ENCODE results near the gene PNKP. TPM values are rescaled to one million over a fixed set of nuclear protein-coding genes. Genes with fewer than 3 reads are reported as not detected.

PNKP gene
- total and polyA plus RNA-seq, 9 donors, result 6.8 to 111 (median 53.9) TPM

DNA sequence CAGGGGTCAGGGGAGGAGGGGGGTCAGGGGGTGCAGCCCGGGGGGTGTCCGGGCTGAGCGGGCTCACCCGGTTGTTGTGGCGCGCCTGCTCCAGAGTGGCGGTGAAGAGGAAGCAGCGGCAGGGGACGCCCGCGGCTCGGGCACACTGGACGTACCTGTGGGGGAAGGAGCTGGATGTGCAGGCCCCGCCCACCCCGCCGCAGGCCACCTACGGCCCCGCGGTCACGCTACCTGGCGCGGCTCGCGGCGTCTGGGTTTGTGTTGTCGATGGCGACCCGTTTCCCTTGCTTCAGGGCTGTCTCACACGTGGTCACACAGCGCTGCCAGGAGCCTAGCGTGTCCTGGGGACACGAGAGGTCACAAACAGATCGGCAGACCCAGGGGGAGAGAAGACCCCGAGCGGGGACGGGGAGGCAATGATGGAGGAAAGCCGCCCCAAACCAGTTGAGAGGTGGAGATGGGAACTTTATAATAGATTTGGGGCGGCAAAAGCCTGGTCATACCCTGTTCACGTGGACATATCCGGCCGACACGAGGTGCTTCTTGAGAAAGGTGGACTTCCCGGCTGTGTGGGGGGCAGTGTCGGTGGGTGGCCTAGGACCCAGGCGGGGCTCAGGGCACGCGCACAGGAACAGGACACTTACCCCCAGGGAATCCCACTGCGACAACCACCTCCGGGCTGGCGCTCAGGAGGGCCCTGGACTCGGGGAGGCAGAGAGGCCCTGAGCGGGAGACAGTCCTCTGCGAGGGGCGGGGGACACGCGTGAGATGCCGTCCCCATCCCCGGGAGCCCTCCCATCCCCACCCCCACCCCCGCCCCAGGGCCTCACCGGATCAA is 5.6 kb downstream of the PNKP start:
- H3K27me3 ChIP-seq, result no peaks in the 10 kb centered on the region
- peak overlapping the region; percentile 65 to 68 for H3K27ac ChIP-seq
- intact Hi-C loops (cut with DNase I), result loop anchor here in 1 of 4 donors (5.0 kb wide), 1 partner anchor 54 kb away; no protein-coding TSS in a partner anchor
- H3K4me1 ChIP-seq (ENCODE audit: insufficient read depth), result peaks cover 17% of the 10 kb centered on the region
- no peak for TF ChIP-seq EP300 (IDR thresholded peaks at IDR 0.05)
- no peak for TF ChIP-seq POLR2A (IDR thresholded peaks at IDR 0.05)
- TF ChIP-seq, protein P1, sequence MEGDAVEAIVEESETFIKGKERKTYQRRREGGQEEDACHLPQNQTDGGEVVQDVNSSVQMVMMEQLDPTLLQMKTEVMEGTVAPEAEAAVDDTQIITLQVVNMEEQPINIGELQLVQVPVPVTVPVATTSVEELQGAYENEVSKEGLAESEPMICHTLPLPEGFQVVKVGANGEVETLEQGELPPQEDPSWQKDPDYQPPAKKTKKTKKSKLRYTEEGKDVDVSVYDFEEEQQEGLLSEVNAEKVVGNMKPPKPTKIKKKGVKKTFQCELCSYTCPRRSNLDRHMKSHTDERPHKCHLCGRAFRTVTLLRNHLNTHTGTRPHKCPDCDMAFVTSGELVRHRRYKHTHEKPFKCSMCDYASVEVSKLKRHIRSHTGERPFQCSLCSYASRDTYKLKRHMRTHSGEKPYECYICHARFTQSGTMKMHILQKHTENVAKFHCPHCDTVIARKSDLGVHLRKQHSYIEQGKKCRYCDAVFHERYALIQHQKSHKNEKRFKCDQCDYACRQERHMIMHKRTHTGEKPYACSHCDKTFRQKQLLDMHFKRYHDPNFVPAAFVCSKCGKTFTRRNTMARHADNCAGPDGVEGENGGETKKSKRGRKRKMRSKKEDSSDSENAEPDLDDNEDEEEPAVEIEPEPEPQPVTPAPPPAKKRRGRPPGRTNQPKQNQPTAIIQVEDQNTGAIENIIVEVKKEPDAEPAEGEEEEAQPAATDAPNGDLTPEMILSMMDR (IDR thresholded peaks at IDR 0.05), result no peak
- peak in 4 of 5 donors; percentile 46 to 71 (median 57) for DNase-seq
- no peaks in the 10 kb centered on the region for H3K36me3 ChIP-seq
- H3K9me3 ChIP-seq, result no peaks in the 10 kb centered on the region
- 67 to 76% (median 68%) methylated on average over 59 to 60 of the region's 60 CpGs for WGBS, 3 donors
- no peak overlapping the region for H3K4me3 ChIP-seq

DNA sequence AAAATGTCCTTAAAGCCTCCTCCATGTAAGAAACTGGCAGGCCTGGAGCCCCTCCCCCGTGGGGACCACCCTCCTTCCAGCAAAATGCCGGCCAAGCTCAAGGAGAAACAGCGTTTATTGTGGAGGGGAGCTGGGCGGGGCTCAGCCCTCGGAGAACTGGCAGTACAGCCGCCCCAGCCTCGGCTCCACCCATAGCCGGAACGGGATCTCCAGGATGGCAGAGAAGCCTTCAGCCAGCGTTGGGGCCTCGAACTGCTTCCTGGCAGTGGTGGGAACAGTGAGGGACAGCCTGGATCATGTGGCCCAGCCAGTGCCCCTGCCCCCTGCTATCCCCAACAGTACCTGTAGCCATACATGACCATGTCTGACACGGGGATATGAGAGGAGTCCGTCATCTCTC is 6.3 kb downstream of the PNKP start:
- Histone ChIP-seq H3K4me3 (no peak overlapping the region), H3K27ac (peak overlapping the region; percentile 65 to 72), H3K4me1 (ENCODE audit: insufficient read depth) (peaks cover 15% of the 10 kb centered on the region), H3K9me3 (no peaks in the 10 kb centered on the region), H3K36me3 (no peaks in the 10 kb centered on the region), H3K27me3 (no peaks in the 10 kb centered on the region)
- intact Hi-C loops (cut with DNase I), result loop anchor here in 1 of 4 donors (5.0 kb wide), 1 partner anchor 54 kb away; no protein-coding TSS in a partner anchor
- 16 to 38% (median 18%) methylated on average over 11 to 13 of the region's 13 CpGs for WGBS, 3 donors
- TF ChIP-seq EP300 (IDR thresholded peaks at IDR 0.05) (no peak), POLR2A (IDR thresholded peaks at IDR 0.05) (no peak)
- TF ChIP-seq, protein P1 (IDR thresholded peaks at IDR 0.05), result no peak
- peak; percentile 71 to 88 (median 77) for DNase-seq

DNA sequence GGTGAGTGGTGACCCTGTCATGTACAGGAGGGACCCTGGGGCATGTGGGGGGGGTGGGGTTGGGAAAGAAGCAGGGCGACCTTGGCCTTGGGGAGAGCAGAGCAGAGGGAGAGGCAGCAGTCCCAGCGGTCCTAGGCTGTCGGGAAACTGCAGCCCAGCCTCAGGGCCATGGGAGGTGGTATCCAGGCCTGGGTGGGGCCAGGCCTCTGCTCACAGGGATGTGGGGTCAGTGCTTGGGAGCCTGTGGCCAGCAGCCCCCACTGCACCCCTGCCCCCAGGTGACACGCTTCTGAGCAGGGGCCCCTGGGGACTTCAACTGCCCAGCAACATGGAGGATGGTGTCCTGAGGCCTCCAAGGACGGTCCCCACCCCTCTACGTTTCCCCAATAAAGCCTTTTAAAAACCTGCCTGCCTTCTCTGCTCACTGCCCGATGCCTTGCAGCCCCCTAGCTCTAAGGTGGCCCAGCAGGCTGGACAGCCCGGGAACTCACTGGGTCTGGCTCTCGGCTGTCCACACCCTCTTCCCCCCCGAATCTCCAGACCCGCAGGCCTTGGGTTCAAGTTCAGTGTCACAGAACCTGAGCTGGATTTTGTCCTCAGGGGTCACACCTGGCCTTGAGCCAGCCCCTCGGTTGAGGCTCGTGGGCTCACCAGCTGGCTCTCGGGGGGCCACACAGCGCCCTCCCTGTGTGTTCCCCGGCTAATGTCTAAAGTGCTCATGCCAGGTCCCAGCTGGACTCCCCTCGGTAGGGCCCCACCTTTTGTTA is 6.9 kb downstream of the PNKP start:
- peak in 3 of 5 donors; percentile 42 to 58 (median 55) for DNase-seq
- no peaks in the 10 kb centered on the region for H3K9me3 ChIP-seq
- no peak overlapping the region for H3K4me3 ChIP-seq
- intact Hi-C loops (cut with DNase I), result loop anchor here in 1 of 4 donors (5.0 kb wide), 1 partner anchor 53 kb away; no protein-coding TSS in a partner anchor
- peaks cover 11% of the 10 kb centered on the region for H3K4me1 ChIP-seq (ENCODE audit: insufficient read depth)
- WGBS, 3 donors, result 47 to 62% (median 55%) methylated on average over 17 of the region's 17 CpGs
- TF ChIP-seq POLR2A (IDR thresholded peaks at IDR 0.05), result no peak
- TF ChIP-seq, protein P1 (IDR thresholded peaks at IDR 0.05), result no peak
- no peak for TF ChIP-seq EP300 (IDR thresholded peaks at IDR 0.05)
- peak overlapping the region; percentile 65 to 72 for H3K27ac ChIP-seq
- H3K27me3 ChIP-seq, result no peaks in the 10 kb centered on the region
- H3K36me3 ChIP-seq, result no peaks in the 10 kb centered on the region

DNA sequence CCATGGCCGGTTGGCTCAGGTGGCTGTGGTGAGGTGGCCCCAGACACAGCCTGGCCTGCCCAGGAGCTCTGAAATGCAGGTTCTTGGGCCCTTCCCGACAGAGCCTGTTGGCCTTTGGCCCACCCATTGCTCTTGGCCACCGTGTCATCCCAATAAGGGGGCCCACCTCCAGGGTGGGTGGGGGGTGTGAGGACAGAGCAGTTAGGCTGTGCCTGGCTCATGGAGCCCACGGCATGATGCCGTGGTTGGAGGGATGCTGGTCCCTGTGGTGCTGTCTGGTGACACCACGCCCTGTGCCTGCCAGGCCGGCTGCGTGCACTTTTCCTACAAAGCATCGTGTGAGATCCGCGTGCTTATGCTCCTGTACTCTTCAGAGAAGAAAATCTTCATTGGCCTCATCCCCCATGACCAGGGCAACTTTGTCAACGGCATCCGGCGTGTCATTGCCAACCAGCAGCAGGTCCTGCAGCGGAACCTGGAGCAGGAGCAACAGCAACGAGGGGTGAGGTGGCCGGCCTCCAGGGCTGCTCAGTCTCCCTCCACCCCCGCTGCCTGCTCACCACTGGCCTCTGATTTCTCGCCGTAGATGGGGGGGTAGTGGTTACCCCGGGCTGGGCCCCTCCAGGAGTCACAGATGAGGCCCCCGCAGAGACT is 7.6 kb downstream of the PNKP start:
- Histone ChIP-seq H3K4me1 (ENCODE audit: insufficient read depth) (peaks cover 7% of the 10 kb centered on the region), H3K9me3 (no peaks in the 10 kb centered on the region), H3K4me3 (no peak overlapping the region), H3K36me3 (no peaks in the 10 kb centered on the region), H3K27me3 (no peaks in the 10 kb centered on the region), H3K27ac (peak overlapping the region in 1 of 2 donors; percentile 65)
- TF ChIP-seq, protein P1 (IDR thresholded peaks at IDR 0.05), result no peak
- no peak for TF ChIP-seq EP300 (IDR thresholded peaks at IDR 0.05)
- TF ChIP-seq POLR2A (IDR thresholded peaks at IDR 0.05), result no peak
- intact Hi-C loops (cut with DNase I), result loop anchor here in 2 of 4 donors (5.0 kb wide), 2 partner anchors 38 to 53 kb away; no protein-coding TSS in a partner anchor
- WGBS, 3 donors, result 62 to 71% (median 66%) methylated on average over 22 of the region's 22 CpGs
- DNase-seq, result peak in 3 of 5 donors; percentile 41 to 60 (median 47)
